ENCODE measurements around the gene TMEM134. TPM values are rescaled to one million over a fixed set of nuclear protein-coding genes. Genes with fewer than 3 reads are reported as not detected.
A peak's percentile ranks its signal among the peaks of the same experiment; 100 is the strongest.

The TMEM134 gene
- total and polyA plus RNA-seq, 9 of the 15 experiments (the other 6 are each of a cell fraction or from before 2014, with no cell fraction given) = 0.63 to 48.4 (median 10.7) TPM

DNA sequence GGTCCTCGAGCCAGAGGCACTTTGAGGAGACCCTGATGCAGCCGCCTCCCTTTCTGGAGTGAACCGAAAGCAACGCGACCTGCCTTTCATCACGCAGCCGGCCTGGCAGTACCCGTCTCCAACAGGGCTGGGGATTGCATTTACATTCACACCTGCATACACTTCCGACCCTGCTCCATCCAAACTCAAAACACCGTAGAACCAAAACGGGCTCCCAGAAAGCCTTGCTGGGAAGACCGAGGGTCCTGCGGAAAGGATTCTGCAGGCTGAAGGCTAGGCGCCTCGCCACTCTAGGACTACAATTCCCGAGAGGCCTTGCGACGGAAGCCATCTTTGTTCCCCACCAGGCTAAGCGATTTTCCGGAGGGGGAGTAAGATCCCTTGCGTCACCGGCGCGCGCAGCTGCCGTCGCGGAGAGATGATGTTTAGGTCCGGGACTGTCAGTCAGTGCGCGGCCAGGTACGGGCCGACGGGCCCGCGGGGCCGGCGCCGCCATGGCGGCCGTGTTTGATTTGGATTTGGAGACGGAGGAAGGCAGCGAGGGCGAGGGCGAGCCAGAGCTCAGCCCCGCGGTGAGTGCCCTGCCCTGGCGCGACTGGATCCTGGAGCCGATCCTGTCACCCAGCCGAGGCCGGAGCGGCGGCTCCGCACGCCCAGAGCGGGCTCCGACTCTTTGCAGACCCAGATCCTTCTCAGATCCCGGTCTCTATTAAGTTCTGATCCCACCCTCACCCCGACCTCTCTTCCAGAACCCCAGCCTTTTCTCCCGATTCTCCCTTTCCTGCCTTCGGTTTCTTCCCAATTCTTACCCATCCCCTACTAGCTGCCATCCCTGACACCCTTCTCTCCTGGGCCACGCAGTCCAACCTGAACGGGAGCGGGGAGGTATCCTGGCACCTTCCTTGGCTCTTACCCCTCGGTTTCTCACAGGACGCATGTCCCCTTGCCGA is 40.7 kb downstream of the TMEM134 start, which contains the start of gene RPS6KB2 (continued):
- TF ChIP-seq, protein P1, sequence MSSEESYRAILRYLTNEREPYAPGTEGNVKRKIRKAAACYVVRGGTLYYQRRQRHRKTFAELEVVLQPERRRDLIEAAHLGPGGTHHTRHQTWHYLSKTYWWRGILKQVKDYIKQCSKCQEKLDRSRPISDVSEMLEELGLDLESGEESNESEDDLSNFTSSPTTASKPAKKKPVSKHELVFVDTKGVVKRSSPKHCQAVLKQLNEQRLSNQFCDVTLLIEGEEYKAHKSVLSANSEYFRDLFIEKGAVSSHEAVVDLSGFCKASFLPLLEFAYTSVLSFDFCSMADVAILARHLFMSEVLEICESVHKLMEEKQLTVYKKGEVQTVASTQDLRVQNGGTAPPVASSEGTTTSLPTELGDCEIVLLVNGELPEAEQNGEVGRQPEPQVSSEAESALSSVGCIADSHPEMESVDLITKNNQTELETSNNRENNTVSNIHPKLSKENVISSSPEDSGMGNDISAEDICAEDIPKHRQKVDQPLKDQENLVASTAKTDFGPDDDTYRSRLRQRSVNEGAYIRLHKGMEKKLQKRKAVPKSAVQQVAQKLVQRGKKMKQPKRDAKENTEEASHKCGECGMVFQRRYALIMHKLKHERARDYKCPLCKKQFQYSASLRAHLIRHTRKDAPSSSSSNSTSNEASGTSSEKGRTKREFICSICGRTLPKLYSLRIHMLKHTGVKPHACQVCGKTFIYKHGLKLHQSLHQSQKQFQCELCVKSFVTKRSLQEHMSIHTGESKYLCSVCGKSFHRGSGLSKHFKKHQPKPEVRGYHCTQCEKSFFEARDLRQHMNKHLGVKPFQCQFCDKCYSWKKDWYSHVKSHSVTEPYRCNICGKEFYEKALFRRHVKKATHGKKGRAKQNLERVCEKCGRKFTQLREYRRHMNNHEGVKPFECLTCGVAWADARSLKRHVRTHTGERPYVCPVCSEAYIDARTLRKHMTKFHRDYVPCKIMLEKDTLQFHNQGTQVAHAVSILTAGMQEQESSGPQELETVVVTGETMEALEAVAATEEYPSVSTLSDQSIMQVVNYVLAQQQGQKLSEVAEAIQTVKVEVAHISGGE (CRISPR knock-in tag; IDR thresholded peaks at IDR 0.05) = peak in 1 of 3 experiments; percentile 83; a peak in 2 of 6 replicates
- TF ChIP-seq BACH1 (tag; IDR thresholded peaks at IDR 0.05) (no peak), PTTG1 (tag; IDR thresholded peaks at IDR 0.05; ENCODE audit: low read depth) (no peak), NCOR1 (IDR thresholded peaks at IDR 0.05) (no peak), ZKSCAN1 (IDR thresholded peaks at IDR 0.05; ENCODE audit: low read depth, low read length) (peak; percentile 38; the same call in 1 of the 2 replicates), ZSCAN29 (IDR thresholded peaks at IDR 0.05) (no peak), ZNF384 (IDR thresholded peaks at IDR 0.05; ENCODE audit: low read depth, low read length) (0 out of 2 replicates have a peak, but pooled peaks have one; percentile 22), EZH2 (IDR thresholded peaks at IDR 0.05; ENCODE audit: borderline replicate concordance, low read depth, low read length) (no peak), SREBF2 (CRISPR knock-in tag; IDR thresholded peaks at IDR 0.05) (no peak), ZNF212 (CRISPR knock-in tag; IDR thresholded peaks at IDR 0.05) (no peak), SMAD3 (CRISPR knock-in tag; conservative IDR thresholded peaks at IDR 0.05) (no peak), CEBPG (CRISPR knock-in tag; IDR thresholded peaks at IDR 0.05) (peak; percentile 83), CEBPG (tag; conservative IDR thresholded peaks at IDR 0.05 in 1 of 2, IDR thresholded peaks at IDR 0.05 in 1 of 2) (peak; percentile 70 to 84), DPF2 (IDR thresholded peaks at IDR 0.05) (no peak)
- TF ChIP-seq, protein P2, sequence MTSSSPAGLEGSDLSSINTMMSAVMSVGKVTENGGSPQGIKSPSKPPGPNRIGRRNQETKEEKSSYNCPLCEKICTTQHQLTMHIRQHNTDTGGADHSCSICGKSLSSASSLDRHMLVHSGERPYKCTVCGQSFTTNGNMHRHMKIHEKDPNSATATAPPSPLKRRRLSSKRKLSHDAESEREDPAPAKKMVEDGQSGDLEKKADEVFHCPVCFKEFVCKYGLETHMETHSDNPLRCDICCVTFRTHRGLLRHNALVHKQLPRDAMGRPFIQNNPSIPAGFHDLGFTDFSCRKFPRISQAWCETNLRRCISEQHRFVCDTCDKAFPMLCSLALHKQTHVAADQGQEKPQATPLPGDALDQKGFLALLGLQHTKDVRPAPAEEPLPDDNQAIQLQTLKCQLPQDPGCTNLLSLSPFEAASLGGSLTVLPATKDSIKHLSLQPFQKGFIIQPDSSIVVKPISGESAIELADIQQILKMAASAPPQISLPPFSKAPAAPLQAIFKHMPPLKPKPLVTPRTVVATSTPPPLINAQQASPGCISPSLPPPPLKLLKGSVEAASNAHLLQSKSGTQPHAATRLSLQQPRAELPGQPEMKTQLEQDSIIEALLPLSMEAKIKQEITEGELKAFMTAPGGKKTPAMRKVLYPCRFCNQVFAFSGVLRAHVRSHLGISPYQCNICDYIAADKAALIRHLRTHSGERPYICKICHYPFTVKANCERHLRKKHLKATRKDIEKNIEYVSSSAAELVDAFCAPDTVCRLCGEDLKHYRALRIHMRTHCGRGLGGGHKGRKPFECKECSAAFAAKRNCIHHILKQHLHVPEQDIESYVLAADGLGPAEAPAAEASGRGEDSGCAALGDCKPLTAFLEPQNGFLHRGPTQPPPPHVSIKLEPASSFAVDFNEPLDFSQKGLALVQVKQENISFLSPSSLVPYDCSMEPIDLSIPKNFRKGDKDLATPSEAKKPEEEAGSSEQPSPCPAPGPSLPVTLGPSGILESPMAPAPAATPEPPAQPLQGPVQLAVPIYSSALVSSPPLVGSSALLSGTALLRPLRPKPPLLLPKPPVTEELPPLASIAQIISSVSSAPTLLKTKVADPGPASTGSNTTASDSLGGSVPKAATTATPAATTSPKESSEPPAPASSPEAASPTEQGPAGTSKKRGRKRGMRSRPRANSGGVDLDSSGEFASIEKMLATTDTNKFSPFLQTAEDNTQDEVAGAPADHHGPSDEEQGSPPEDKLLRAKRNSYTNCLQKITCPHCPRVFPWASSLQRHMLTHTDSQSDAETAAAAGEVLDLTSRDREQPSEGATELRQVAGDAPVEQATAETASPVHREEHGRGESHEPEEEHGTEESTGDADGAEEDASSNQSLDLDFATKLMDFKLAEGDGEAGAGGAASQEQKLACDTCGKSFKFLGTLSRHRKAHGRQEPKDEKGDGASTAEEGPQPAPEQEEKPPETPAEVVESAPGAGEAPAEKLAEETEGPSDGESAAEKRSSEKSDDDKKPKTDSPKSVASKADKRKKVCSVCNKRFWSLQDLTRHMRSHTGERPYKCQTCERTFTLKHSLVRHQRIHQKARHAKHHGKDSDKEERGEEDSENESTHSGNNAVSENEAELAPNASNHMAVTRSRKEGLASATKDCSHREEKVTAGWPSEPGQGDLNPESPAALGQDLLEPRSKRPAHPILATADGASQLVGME (CRISPR knock-in tag; IDR thresholded peaks at IDR 0.05) = no peak
- TF ChIP-seq, protein P3, sequence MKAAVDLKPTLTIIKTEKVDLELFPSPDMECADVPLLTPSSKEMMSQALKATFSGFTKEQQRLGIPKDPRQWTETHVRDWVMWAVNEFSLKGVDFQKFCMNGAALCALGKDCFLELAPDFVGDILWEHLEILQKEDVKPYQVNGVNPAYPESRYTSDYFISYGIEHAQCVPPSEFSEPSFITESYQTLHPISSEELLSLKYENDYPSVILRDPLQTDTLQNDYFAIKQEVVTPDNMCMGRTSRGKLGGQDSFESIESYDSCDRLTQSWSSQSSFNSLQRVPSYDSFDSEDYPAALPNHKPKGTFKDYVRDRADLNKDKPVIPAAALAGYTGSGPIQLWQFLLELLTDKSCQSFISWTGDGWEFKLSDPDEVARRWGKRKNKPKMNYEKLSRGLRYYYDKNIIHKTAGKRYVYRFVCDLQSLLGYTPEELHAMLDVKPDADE (conservative IDR thresholded peaks at IDR 0.05; ENCODE audit: control insufficient read depth, low read depth, low read length) = peak; percentile 98

All from K562 (cell line).